Measurements from ENCODE around the gene PGA3.
"Not testable (repeated sequence)": the region's sequence is repeated elsewhere in the genome, so short reads cannot be mapped to it uniquely, and the experiment has no call there.

- not testable (repeated sequence) for TF ChIP-seq ZNF404 (tag by site-specific recombination; IDR thresholded peaks at IDR 0.05); YY1 (tag by site-specific recombination; IDR thresholded peaks at IDR 0.05); CTCF (tag by site-specific recombination; IDR thresholded peaks at IDR 0.05); ZBTB20 (tag by site-specific recombination; IDR thresholded peaks at IDR 0.05); HIC1 (tag by site-specific recombination; IDR thresholded peaks at IDR 0.05); ZBTB7A (tag by site-specific recombination; IDR thresholded peaks at IDR 0.05; ENCODE audit: low read depth); ZNF274 (IDR thresholded peaks at IDR 0.05; ENCODE audit: low read length); ZNF274 (tag by site-specific recombination; IDR thresholded peaks at IDR 0.05; ENCODE audit: borderline replicate concordance); ZBTB1 (tag by site-specific recombination; IDR thresholded peaks at IDR 0.05); ZNF701 (tag by site-specific recombination; IDR thresholded peaks at IDR 0.05); ZNF677 (tag by site-specific recombination; IDR thresholded peaks at IDR 0.05); REST (tag by site-specific recombination; IDR thresholded peaks at IDR 0.05); ELK4 (IDR thresholded peaks at IDR 0.05; ENCODE audit: borderline replicate concordance, low read depth, low read length); ZNF24 (tag by site-specific recombination; IDR thresholded peaks at IDR 0.05); ZNF10 (tag by site-specific recombination; IDR thresholded peaks at IDR 0.05)
Measured at GRCh38 chr11:61231585-61231984, 28.3 kb downstream of the PGA3 start.
